HepG2 (cell line): ENCODE results near the gene PIEZO2. TPM values are rescaled to one million over a fixed set of nuclear protein-coding genes. Genes with fewer than 3 reads are reported as not detected.

Source experiments
- ATF7-NPFF ChIP-seq: sonication (generic); formaldehyde crosslinking; IDR thresholded peaks from 2 replicates; pipeline ENCODE4 v1.8.1; 2023; ENCODE audit warnings: mild to moderate bottlenecking, low read depth, missing genetic modification reagents, moderate library complexity
- ATM ChIP-seq: fragments of 450-650 bp; IDR thresholded peaks from 2 replicates; pipeline ENCODE4 v1.7.1; 2017; ENCODE audit warnings: mild to moderate bottlenecking, borderline replicate concordance
- E2F2 ChIP-seq: sonication (generic); formaldehyde crosslinking; IDR thresholded peaks from 2 replicates; pipeline ENCODE4 v1.4.0; 2020; ENCODE audit warnings: missing genetic modification reagents, borderline replicate concordance
- HNRNPL ChIP-seq: fragments of 200-400 bp; formaldehyde crosslinking; IDR thresholded peaks from 2 replicates; pipeline ENCODE4 v1.6.1; 2017; ENCODE audit warnings: mild to moderate bottlenecking, low read depth, low read length
- JDP2 ChIP-seq: sonication (generic); formaldehyde crosslinking; IDR thresholded peaks from 2 replicates; pipeline ENCODE4 v1.8.1; 2022; ENCODE audit warnings: missing genetic modification reagents, borderline replicate concordance
- NFIC ChIP-seq: IDR thresholded peaks from 2 replicates; pipeline ENCODE4 v1.6.1; 2012; ENCODE audit warnings: mild to moderate bottlenecking, low read length, inconsistent platforms
- ZNF121 ChIP-seq: sonication (generic); formaldehyde crosslinking; IDR thresholded peaks from 2 replicates; pipeline ENCODE4 v1.5.0; 2020; ENCODE audit warnings: mild to moderate bottlenecking, missing genetic modification reagents
- ZNF543 ChIP-seq: sonication (generic); formaldehyde crosslinking; IDR thresholded peaks from 2 replicates; pipeline ENCODE4 v1.4.0; 2020; ENCODE audit warnings: mild to moderate bottlenecking, missing genetic modification reagents
- ZNF558 ChIP-seq: sonication (generic); formaldehyde crosslinking; IDR thresholded peaks from 2 replicates; pipeline ENCODE4 v1.9.0; 2022; ENCODE audit warnings: mild to moderate bottlenecking, missing genetic modification reagents, borderline replicate concordance
- polyA plus RNA-seq, 8 experiments: library from polyadenylated mRNA; depleted of rRNA in 3 of 8; stranded (reverse) in 7 of 8; unstranded in 1 of 8; fragments of >200 nt; fragmentation: Illumina TruSeq in 4 of 8; extraction: Trizol in 4 of 8; gene quantifications; 2 replicates each; pipeline versions ENCODE4 v1.2.1 to v1.2.3, GENCODE V29; 2011 to 2016; ENCODE audit warnings: low read depth in 4 of 8, missing spikeins in 1 of 8, mixed read lengths in 1 of 8; ENCODE audit not compliant: insufficient read depth in 1 of 8
- total RNA-seq, 5 experiments: library from RNA; depleted of rRNA; stranded (reverse); fragments of >200 nt; fragmentation: Illumina TruSeq; extraction: Trizol; gene quantifications; 2 replicates each; pipeline ENCODE4 v1.2.3, GENCODE V29; 2016; ENCODE audit warnings: low read depth in 1 of 5
- TF ChIP-seq, protein P1 (sequence below): sonication (generic); formaldehyde crosslinking; IDR thresholded peaks from 2 replicates; pipeline ENCODE4 v1.5.1; 2020; ENCODE audit warnings: mild to moderate bottlenecking, missing genetic modification reagents, moderate library complexity
- TF ChIP-seq, protein P2 (sequence below): sonication (generic); formaldehyde crosslinking; IDR thresholded peaks from 2 replicates; pipeline ENCODE4 v1.9.0; 2022; ENCODE audit warnings: missing genetic modification reagents, mild to moderate bottlenecking, borderline replicate concordance

PIEZO2 gene
- total and polyA plus RNA-seq, 2 of the 13 experiments (the other 11 are each of a cell fraction or from before 2014, with no cell fraction given), result 15.2 to 27.2 TPM

DNA sequence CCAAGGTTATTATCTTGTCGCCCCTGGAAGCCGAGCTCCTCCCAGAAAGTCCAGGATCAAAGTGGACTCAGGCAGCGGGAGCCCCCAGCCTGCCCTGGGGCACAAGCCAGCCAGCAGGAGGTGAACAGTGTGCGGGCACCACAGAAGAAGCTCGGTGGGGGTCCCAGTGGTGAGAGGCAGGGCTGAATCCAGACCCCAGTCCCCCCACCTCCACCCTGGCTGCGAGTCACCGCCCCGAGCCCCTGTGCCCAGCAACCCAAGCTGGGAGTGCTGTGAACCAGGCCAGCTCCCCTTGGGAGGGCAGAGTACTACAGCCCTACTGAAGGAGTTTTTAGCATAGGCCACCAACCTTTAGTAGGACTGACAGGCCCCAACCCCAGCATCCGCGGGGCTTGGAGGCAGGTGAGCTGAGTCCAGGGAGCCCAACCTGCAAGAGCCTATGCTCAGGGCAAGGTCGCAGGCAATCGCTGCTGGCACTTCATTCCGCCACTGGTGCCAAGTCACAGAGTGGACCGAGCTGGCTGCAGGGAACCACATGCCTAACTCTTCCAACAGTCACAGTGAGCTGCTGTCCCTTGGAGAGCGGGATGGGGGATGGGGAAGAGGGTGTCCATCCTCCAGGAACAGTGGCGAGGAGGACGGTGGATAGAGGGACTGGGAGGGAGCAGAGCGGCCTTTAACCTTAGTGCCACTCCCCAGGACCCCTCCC lies 3.0 kb downstream of the PIEZO2 start (continued):
- TF ChIP-seq, protein P1, sequence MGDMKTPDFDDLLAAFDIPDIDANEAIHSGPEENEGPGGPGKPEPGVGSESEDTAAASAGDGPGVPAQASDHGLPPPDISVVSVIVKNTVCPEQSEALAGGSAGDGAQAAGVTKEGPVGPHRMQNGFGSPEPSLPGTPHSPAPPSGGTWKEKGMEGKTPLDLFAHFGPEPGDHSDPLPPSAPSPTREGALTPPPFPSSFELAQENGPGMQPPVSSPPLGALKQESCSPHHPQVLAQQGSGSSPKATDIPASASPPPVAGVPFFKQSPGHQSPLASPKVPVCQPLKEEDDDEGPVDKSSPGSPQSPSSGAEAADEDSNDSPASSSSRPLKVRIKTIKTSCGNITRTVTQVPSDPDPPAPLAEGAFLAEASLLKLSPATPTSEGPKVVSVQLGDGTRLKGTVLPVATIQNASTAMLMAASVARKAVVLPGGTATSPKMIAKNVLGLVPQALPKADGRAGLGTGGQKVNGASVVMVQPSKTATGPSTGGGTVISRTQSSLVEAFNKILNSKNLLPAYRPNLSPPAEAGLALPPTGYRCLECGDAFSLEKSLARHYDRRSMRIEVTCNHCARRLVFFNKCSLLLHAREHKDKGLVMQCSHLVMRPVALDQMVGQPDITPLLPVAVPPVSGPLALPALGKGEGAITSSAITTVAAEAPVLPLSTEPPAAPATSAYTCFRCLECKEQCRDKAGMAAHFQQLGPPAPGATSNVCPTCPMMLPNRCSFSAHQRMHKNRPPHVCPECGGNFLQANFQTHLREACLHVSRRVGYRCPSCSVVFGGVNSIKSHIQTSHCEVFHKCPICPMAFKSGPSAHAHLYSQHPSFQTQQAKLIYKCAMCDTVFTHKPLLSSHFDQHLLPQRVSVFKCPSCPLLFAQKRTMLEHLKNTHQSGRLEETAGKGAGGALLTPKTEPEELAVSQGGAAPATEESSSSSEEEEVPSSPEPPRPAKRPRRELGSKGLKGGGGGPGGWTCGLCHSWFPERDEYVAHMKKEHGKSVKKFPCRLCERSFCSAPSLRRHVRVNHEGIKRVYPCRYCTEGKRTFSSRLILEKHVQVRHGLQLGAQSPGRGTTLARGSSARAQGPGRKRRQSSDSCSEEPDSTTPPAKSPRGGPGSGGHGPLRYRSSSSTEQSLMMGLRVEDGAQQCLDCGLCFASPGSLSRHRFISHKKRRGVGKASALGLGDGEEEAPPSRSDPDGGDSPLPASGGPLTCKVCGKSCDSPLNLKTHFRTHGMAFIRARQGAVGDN (CRISPR knock-in tag), result peak; percentile 57; the same call in 1 of the 2 replicates
- TF ChIP-seq ATM (no peak), E2F2 (CRISPR knock-in tag) (no peak), ZNF558 (no peak), JDP2 (CRISPR knock-in tag) (no peak), ATF7-NPFF (CRISPR knock-in tag) (no peak), ZNF543 (CRISPR knock-in tag) (no peak), ZNF121 (CRISPR knock-in tag) (no peak), HNRNPL (0 out of 2 replicates have a peak, but pooled peaks have one; percentile 45), NFIC (no peak)
- TF ChIP-seq, protein P2, sequence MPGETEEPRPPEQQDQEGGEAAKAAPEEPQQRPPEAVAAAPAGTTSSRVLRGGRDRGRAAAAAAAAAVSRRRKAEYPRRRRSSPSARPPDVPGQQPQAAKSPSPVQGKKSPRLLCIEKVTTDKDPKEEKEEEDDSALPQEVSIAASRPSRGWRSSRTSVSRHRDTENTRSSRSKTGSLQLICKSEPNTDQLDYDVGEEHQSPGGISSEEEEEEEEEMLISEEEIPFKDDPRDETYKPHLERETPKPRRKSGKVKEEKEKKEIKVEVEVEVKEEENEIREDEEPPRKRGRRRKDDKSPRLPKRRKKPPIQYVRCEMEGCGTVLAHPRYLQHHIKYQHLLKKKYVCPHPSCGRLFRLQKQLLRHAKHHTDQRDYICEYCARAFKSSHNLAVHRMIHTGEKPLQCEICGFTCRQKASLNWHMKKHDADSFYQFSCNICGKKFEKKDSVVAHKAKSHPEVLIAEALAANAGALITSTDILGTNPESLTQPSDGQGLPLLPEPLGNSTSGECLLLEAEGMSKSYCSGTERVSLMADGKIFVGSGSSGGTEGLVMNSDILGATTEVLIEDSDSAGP, result peak; percentile 21; the same call in 1 of the 2 replicates
